ENCODE data around the gene PRMT2. TPM values are rescaled to one million over a fixed set of nuclear protein-coding genes. Genes with fewer than 3 reads are reported as not detected.

PRMT2 gene
- total and polyA plus RNA-seq, 7 experiments from 2014 or later = 125 to 377 (median 268) TPM

DNA sequence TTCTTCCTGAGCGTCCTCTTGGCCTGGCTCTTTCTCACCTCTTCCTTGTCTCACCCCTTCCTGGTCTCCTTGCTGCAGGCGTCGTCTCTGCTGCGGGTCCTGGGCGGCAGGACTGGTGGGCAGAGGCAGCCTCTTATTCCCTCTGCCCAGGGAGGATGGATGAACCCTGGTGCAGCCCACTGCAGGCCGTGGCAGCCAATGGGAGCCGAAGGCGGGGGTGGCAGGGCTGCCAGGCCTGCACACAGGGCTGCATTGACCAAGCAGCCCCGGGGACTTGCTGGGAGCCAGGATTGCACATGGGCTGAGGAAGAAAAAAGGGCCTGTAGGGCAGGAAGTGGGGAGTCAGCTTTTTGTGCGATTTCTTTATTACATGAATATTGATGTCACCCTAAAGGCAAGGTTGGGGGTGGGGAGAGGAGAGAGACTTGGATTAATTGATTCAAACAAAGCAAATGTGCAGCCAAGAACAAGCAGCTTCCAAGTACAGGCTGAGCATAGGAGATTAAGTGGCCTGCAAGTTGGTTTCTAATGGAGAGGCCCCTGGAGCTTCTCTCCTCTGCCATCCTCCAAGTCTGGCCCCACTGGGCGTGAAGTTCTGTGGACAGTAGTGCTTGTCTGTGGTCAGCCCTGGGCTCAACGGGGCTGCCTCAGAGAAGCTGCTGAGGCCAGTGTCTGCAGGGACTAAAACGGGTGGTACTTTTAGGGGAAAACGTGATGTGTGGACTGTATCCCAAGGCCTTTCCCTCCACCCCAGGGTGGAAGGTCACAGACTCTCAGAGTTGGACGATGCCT, 30.3 kb upstream of the PRMT2 start, which contains the start of gene S100B:
Gene S100B (minus strand): TSS at position 108 of the 792 bp plus-strand sequence. CDS start 2,667 bp downstream, outside the sequence.
- peaks cover 0 to 8% (median 0%) of the 10 kb centered on the region in 11 donors for H3K9me3 Mint-ChIP-seq
- peak within 1 kb of the TSS; percentile 53 for H3K27ac ChIP-seq (ENCODE audit: low read depth, low read length)
- H3K27me3 Mint-ChIP-seq = peaks cover 0 to 1% (median 0%) of the 10 kb centered on the region in 5 donors
- peak within 1 kb of the TSS; percentile 22 for H3K4me3 ChIP-seq (ENCODE audit: low read length)
- peak in 6 of 9 donors; percentile 32 to 52 (median 40) for DNase-seq
- POLR2A ChIA-PET = interaction anchor here (0.7 to 2.8 kb wide), 13 partner anchors 8 to 147 kb away, joined by 3 to 13 read pairs (median 5); partner anchors contain the start of genes DIP2A and PRMT2
- peaks cover 25 to 34% of the 10 kb centered on the region in 2 donors for H3K4me1 ChIP-seq (ENCODE audit: control insufficient read depth in 2 of 2, insufficient read depth in 2 of 2, low read length in 2 of 2)
- H3K27ac Mint-ChIP-seq = peak within 1 kb of the TSS; percentile 56 to 94 (median 89)
- intact Hi-C loops (cut with micrococcal nuclease) = loop anchor here in 1 of 2 donors (5.0 kb wide), 1 partner anchor 38 kb away; no protein-coding TSS in a partner anchor
- H3K4me3 Mint-ChIP-seq = peak within 1 kb of the TSS; percentile 70 to 88 (median 74)
- CTCF ChIA-PET = interaction anchor here (1.2 kb wide), 1 partner anchor 16 kb away, joined by 5 read pairs; no protein-coding TSS in a partner anchor
- no peaks in the 10 kb centered on the region for H3K9me3 ChIP-seq (ENCODE audit: control insufficient read depth in 2 of 3, low read length in 3 of 3)
- peaks cover 0 to 3% (median 0%) of the 10 kb centered on the region in 5 donors for H3K36me3 Mint-ChIP-seq
- no peaks in the 10 kb centered on the region for H3K36me3 ChIP-seq (ENCODE audit: control insufficient read depth in 2 of 3, insufficient read depth in 3 of 3, low read length in 3 of 3)
- no peaks in the 10 kb centered on the region for H3K27me3 ChIP-seq (ENCODE audit: control insufficient read depth in 2 of 2, insufficient read depth in 2 of 2, low read length in 2 of 2)
- peaks cover 28 to 86% (median 68%) of the 10 kb centered on the region in 7 donors for H3K4me1 Mint-ChIP-seq
- no peak for ATAC-seq

DNA sequence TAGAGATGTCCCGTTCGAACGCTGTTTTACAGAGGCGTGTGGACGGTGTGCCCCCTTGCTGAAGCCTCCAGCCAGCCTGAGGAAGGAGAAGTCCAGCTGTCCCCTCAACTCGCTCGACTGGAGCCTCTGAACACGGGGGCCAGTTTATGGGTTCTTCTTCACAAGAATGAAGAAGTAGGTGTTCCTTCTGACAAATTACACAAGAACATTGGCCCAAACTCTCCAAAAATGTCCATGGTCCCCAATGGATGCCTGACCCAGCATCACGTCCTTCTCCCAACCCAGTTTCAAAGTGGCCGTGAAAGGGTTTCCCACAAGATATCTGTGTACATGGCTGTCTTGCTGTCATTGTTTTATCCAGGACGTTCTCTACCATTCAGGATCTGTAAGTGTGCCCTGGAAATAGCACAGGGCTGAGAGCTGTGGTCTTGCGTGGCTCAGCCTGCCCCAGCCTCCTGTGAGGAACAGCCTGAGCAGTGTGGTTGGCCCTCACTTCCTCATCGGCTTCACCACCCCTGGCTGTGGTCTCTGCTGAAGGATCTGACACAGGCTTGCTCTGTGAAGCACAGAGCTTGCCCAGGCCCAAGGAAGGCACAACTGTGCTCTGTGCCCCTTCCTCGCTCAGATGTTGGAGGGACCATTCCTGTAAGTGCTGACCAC, 29.6 kb upstream of the PRMT2 start:
- ChIA-PET CTCF (interaction anchor here (0.7 to 1.2 kb wide), 2 partner anchors 15 to 184 kb away, joined by 3 to 5 read pairs; no protein-coding TSS in a partner anchor), POLR2A (interaction anchor here (0.7 to 2.8 kb wide), 15 partner anchors 9 to 147 kb away, joined by 3 to 13 read pairs (median 5); partner anchors contain the start of genes DIP2A and PRMT2)
- peaks cover 0 to 1% (median 0%) of the 10 kb centered on the region in 5 donors for H3K27me3 Mint-ChIP-seq
- H3K36me3 ChIP-seq (ENCODE audit: control insufficient read depth in 2 of 3, insufficient read depth in 3 of 3, low read length in 3 of 3) = no peaks in the 10 kb centered on the region
- H3K9me3 Mint-ChIP-seq = peaks cover 0 to 15% (median 3%) of the 10 kb centered on the region in 11 donors
- intact Hi-C loops (cut with micrococcal nuclease) = loop anchor here in 1 of 2 donors (1.0 to 5.0 kb wide), 4 partner anchors 17 to 39 kb away; no protein-coding TSS in a partner anchor
- DNase-seq (peak in 8 of 9 donors; percentile 20 to 54 (median 43)), ATAC-seq (peak; percentile 97)
- H3K9me3 ChIP-seq (ENCODE audit: control insufficient read depth in 2 of 3, low read length in 3 of 3) = peaks cover 0 to 4% (median 3%) of the 10 kb centered on the region in 3 experiments
- peak overlapping the region; percentile 56 to 94 (median 89) for H3K27ac Mint-ChIP-seq
- H3K27ac ChIP-seq (ENCODE audit: low read depth, low read length) = peak overlapping the region; percentile 53
- peaks cover 0 to 6% (median 0%) of the 10 kb centered on the region in 5 donors for H3K36me3 Mint-ChIP-seq
- peak overlapping the region; percentile 22 for H3K4me3 ChIP-seq (ENCODE audit: low read length)
- H3K4me1 Mint-ChIP-seq = peaks cover 28 to 82% (median 64%) of the 10 kb centered on the region in 7 donors
- no peaks in the 10 kb centered on the region for H3K27me3 ChIP-seq (ENCODE audit: control insufficient read depth in 2 of 2, insufficient read depth in 2 of 2, low read length in 2 of 2)
- H3K4me1 ChIP-seq (ENCODE audit: control insufficient read depth in 2 of 2, insufficient read depth in 2 of 2, low read length in 2 of 2) = peaks cover 25 to 34% of the 10 kb centered on the region in 2 donors
- peak overlapping the region; percentile 64 to 88 (median 73) for H3K4me3 Mint-ChIP-seq

DNA sequence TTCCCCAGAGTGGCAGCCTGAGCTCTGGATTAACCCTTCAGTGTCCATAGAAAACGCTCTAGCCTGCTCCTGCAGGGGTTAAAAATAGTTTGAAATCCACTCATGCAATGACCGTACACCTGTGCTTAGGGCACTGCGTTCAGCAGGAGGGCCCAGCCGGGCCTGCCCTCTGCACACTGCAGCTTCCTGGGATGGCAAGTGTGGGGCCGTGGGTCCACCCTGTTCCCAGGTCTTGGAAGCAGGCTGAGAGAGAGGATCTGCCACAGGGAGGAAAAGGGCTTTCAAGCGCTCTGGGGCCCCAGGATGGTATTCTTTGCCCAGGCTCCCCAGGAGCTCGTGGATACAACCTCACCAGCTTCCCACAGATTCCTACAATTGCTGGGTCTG, 29.1 kb upstream of the PRMT2 start:
- Mint-ChIP-seq H3K27ac (peak overlapping the region; percentile 56 to 94 (median 89)), H3K4me3 (peak overlapping the region; percentile 64 to 88 (median 73)), H3K27me3 (peaks cover 0 to 1% (median 0%) of the 10 kb centered on the region in 5 donors), H3K4me1 (peaks cover 28 to 78% (median 64%) of the 10 kb centered on the region in 7 donors), H3K36me3 (peaks cover 0 to 7% (median 0%) of the 10 kb centered on the region in 5 donors), H3K9me3 (peaks cover 0 to 18% (median 3%) of the 10 kb centered on the region in 11 donors)
- ChIA-PET CTCF (interaction anchor here (0.7 to 1.2 kb wide), 3 partner anchors 15 to 184 kb away, joined by 3 to 5 read pairs (median 3); no protein-coding TSS in a partner anchor), POLR2A (interaction anchor here (0.8 to 2.8 kb wide), 14 partner anchors 9 to 148 kb away, joined by 3 to 13 read pairs (median 5); partner anchors contain the start of genes DIP2A and PRMT2)
- intact Hi-C loops (cut with micrococcal nuclease) = loop anchor here in 1 of 2 donors (1.0 to 5.0 kb wide), 4 partner anchors 16 to 39 kb away; no protein-coding TSS in a partner anchor
- Histone ChIP-seq H3K4me3 (ENCODE audit: low read length) (peak overlapping the region; percentile 22), H3K4me1 (ENCODE audit: control insufficient read depth in 2 of 2, insufficient read depth in 2 of 2, low read length in 2 of 2) (peaks cover 25 to 34% of the 10 kb centered on the region in 2 donors), H3K27ac (ENCODE audit: low read depth, low read length) (peak overlapping the region; percentile 53), H3K9me3 (ENCODE audit: control insufficient read depth in 2 of 3, low read length in 3 of 3) (peaks cover 0 to 4% (median 3%) of the 10 kb centered on the region in 3 experiments), H3K27me3 (ENCODE audit: control insufficient read depth in 2 of 2, insufficient read depth in 2 of 2, low read length in 2 of 2) (no peaks in the 10 kb centered on the region), H3K36me3 (ENCODE audit: control insufficient read depth in 2 of 3, insufficient read depth in 3 of 3, low read length in 3 of 3) (no peaks in the 10 kb centered on the region)
- no peak for ATAC-seq
- DNase-seq = no peak

DNA sequence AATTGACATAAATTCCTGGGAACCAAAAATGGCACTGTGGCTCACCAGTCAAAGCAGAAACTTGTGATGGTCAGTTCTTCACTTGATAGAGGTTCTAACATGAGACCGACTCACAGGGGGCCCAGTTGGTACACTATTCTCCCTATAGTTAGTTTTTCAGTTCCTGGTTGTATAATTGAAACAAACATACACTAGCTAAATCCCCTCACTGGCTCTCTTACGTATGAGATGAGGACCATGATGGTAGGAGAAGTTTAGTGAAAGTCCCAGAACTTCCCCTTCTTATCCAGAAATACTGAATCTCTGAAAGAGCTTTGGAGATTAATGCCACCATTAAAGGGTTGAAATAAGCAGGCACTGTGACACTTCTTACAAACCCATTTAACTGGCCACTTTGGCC, 27.8 kb upstream of the PRMT2 start:
- DNase-seq (no peak), ATAC-seq (no peak)
- peaks cover 0 to 30% (median 7%) of the 10 kb centered on the region in 11 donors for H3K9me3 Mint-ChIP-seq
- Histone ChIP-seq H3K4me3 (ENCODE audit: low read length) (no peak overlapping the region), H3K27ac (ENCODE audit: low read depth, low read length) (no peak overlapping the region), H3K36me3 (ENCODE audit: control insufficient read depth in 2 of 3, insufficient read depth in 3 of 3, low read length in 3 of 3) (no peaks in the 10 kb centered on the region), H3K9me3 (ENCODE audit: control insufficient read depth in 2 of 3, low read length in 3 of 3) (peaks cover 0 to 4% (median 3%) of the 10 kb centered on the region in 3 experiments), H3K4me1 (ENCODE audit: control insufficient read depth in 2 of 2, insufficient read depth in 2 of 2, low read length in 2 of 2) (peaks cover 25 to 34% of the 10 kb centered on the region in 2 donors), H3K27me3 (ENCODE audit: control insufficient read depth in 2 of 2, insufficient read depth in 2 of 2, low read length in 2 of 2) (no peaks in the 10 kb centered on the region)
- H3K4me1 Mint-ChIP-seq = peaks cover 28 to 66% (median 56%) of the 10 kb centered on the region in 7 donors
- H3K36me3 Mint-ChIP-seq = peaks cover 0 to 13% (median 0%) of the 10 kb centered on the region in 5 donors
- peaks cover 0 to 1% (median 0%) of the 10 kb centered on the region in 5 donors for H3K27me3 Mint-ChIP-seq
- ChIA-PET CTCF (no interaction called here), POLR2A (interaction anchor here (0.7 to 3.3 kb wide), 3 partner anchors 14 to 278 kb away, joined by 3 to 19 read pairs (median 10); partner anchors contain the start of gene PRMT2)
- H3K27ac Mint-ChIP-seq = peak overlapping the region in 4 of 9 donors; percentile 77 to 90 (median 86)
- intact Hi-C loops (cut with micrococcal nuclease) = loop anchor here in 1 of 2 donors (2.0 to 5.0 kb wide), 3 partner anchors 15 to 40 kb away; no protein-coding TSS in a partner anchor
- peak overlapping the region in 3 of 10 donors; percentile 9 to 26 (median 16) for H3K4me3 Mint-ChIP-seq

DNA sequence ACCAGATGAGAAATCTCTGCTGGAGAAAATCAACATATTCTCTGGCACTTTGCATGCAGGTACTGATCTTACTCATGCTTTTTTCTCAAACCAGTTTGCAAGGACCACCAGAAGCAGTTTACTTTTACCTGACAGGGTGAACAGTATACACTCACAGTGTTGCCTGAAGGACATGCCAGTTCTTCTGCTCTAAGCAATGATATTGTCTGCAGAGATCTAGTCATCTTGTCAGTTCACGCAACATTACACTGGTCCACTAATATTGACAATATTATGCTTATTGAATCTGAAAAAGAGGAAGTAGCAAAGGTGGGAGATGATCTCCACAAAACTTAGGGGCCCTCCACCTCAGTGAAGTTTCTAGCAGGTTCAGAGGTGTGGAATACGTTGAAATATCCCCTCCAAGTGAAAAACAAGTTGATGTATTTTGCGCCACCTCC, 26.8 kb upstream of the PRMT2 start:
- H3K27ac Mint-ChIP-seq = peak overlapping the region in 1 of 9 donors; percentile 89

More for the DNA sequence above, 26.8 kb upstream of the PRMT2 start:
- ATAC-seq (no peak), DNase-seq (no peak)
- Histone ChIP-seq H3K9me3 (ENCODE audit: control insufficient read depth in 2 of 3, low read length in 3 of 3) (peaks cover 0 to 4% (median 3%) of the 10 kb centered on the region in 3 experiments), H3K27ac (ENCODE audit: low read depth, low read length) (no peak overlapping the region), H3K27me3 (ENCODE audit: control insufficient read depth in 2 of 2, insufficient read depth in 2 of 2, low read length in 2 of 2) (no peaks in the 10 kb centered on the region), H3K36me3 (ENCODE audit: control insufficient read depth in 2 of 3, insufficient read depth in 3 of 3, low read length in 3 of 3) (no peaks in the 10 kb centered on the region), H3K4me1 (ENCODE audit: control insufficient read depth in 2 of 2, insufficient read depth in 2 of 2, low read length in 2 of 2) (peaks cover 25 to 34% of the 10 kb centered on the region in 2 donors), H3K4me3 (ENCODE audit: low read length) (no peak overlapping the region)
- H3K27me3 Mint-ChIP-seq = peaks cover 0 to 7% (median 0%) of the 10 kb centered on the region in 5 donors
- peaks cover 0 to 13% (median 0%) of the 10 kb centered on the region in 5 donors for H3K36me3 Mint-ChIP-seq
- ChIA-PET POLR2A (interaction anchor here (0.7 to 3.3 kb wide), 6 partner anchors 13 to 56 kb away, joined by 3 to 19 read pairs (median 4); partner anchors contain the start of gene PRMT2), CTCF (no interaction called here)
- peak overlapping the region in 1 of 10 donors; percentile 26 for H3K4me3 Mint-ChIP-seq
- intact Hi-C loops (cut with micrococcal nuclease) = loop anchor here in 1 of 2 donors (5.0 kb wide), 1 partner anchor 41 kb away; no protein-coding TSS in a partner anchor
- peaks cover 0 to 36% (median 9%) of the 10 kb centered on the region in 11 donors for H3K9me3 Mint-ChIP-seq
- H3K4me1 Mint-ChIP-seq = peaks cover 28 to 62% (median 53%) of the 10 kb centered on the region in 7 donors
